Stimulated activated CD4-positive, alpha-beta T cell treated with anti-CD3 and anti-CD28 coated beads, Interleukin-4, amount 100 ng/mL, for 24 hours (primary cell): ENCODE measurements around the gene GEMIN2.
"Not testable (repeated sequence)": the region's sequence is repeated elsewhere in the genome, so short reads cannot be mapped to it uniquely, and the experiment has no call there.

Experiments
- DNase-seq: peaks from one replicate; pipeline ENCODE4 v3.0.0-alpha.2; 2020

The GEMIN2 gene

GRCh38 chr14:39114073-39114838, at the start of gene GEMIN2:
Gene GEMIN2, plus strand, starts transcription at chr14:39114323. Its CDS starts 16 bp downstream, at chr14:39114339.
- DNase-seq, result peak; percentile 96

- not testable (repeated sequence) for DNase-seq
Observed at GRCh38 chr14:39069169-39069805, 44.8 kb upstream of the GEMIN2 start.

GRCh38 chr14:39069923-39070322, 44.2 kb upstream of the GEMIN2 start:
- no peak for DNase-seq

GRCh38 chr14:39071096-39071495, 43.0 kb upstream of the GEMIN2 start:
- no peak for DNase-seq

- no peak for DNase-seq
Observed at GRCh38 chr14:39080886-39081285, 33.2 kb upstream of the GEMIN2 start.

GRCh38 chr14:39083127-39083526, 31.0 kb upstream of the GEMIN2 start:
- DNase-seq, result no peak

- DNase-seq, result no peak
Observed at GRCh38 chr14:39085933-39086332, 28.2 kb upstream of the GEMIN2 start.

- DNase-seq, result no peak
Observed at GRCh38 chr14:39087493-39087892, 26.6 kb upstream of the GEMIN2 start.

- no peak for DNase-seq
Observed at GRCh38 chr14:39090548-39091111, 23.5 kb upstream of the GEMIN2 start.

GRCh38 chr14:39091716-39092115, 22.4 kb upstream of the GEMIN2 start:
- no peak for DNase-seq

- DNase-seq, result no peak
Observed at GRCh38 chr14:39094515-39094914, 19.6 kb upstream of the GEMIN2 start.

GRCh38 chr14:39097159-39097558, 17.0 kb upstream of the GEMIN2 start:
- DNase-seq, result peak; percentile 27

GRCh38 chr14:39099215-39099614, 14.9 kb upstream of the GEMIN2 start:
- DNase-seq, result not testable (repeated sequence)

GRCh38 chr14:39099748-39100147, 14.4 kb upstream of the GEMIN2 start:
- no peak for DNase-seq

GRCh38 chr14:39102265-39102968, 11.7 kb upstream of the GEMIN2 start:
- no peak for DNase-seq

GRCh38 chr14:39102969-39103957, 10.9 kb upstream of the GEMIN2 start, which contains the start of gene SEC23A:
Gene SEC23A, minus strand, starts transcription at chr14:39103235. Its CDS starts 7,117 bp downstream, at chr14:39096118.
- peak; percentile 83 for DNase-seq

- not testable (repeated sequence) for DNase-seq
Observed at GRCh38 chr14:39104078-39104801, 9.9 kb upstream of the GEMIN2 start.

- DNase-seq, result no peak
Observed at GRCh38 chr14:39107591-39107996, 6.5 kb upstream of the GEMIN2 start.

- DNase-seq, result no peak
Observed at GRCh38 chr14:39108791-39109190, 5.3 kb upstream of the GEMIN2 start.

- no peak for DNase-seq
Observed at GRCh38 chr14:39109893-39110715, 4.0 kb upstream of the GEMIN2 start.
